ENCODE measurements around the gene TMEM214. TPM values are rescaled to one million over a fixed set of nuclear protein-coding genes. Genes with fewer than 3 reads are reported as not detected.

TMEM214 gene
- total RNA-seq, 1 donor from 2014 or later, result 68.0 TPM

- TF ChIP-seq CTCF (IDR thresholded peaks at IDR 0.05), result no peak
- Histone ChIP-seq H3K9me3 (no peaks in the 10 kb centered on the region), H3K27me3 (no peaks in the 10 kb centered on the region), H3K4me3 (no peak overlapping the region), H3K36me3 (peaks cover 40% of the 10 kb centered on the region), H3K27ac (no peak overlapping the region), H3K4me1 (no peaks in the 10 kb centered on the region)
- DNase-seq, result no peak
- intact Hi-C loops (cut with DNase I), result no loop called here
- no peak for ATAC-seq
Measured at GRCh38 chr2:27027211-27027651, 5.5 kb upstream of the TMEM214 start.

- H3K27me3 ChIP-seq, result no peaks in the 10 kb centered on the region
- peaks cover 24% of the 10 kb centered on the region for H3K36me3 ChIP-seq
- no peak for ATAC-seq
- no peak overlapping the region for H3K4me3 ChIP-seq
- H3K9me3 ChIP-seq, result no peaks in the 10 kb centered on the region
- peaks cover 8% of the 10 kb centered on the region for H3K4me1 ChIP-seq
- TF ChIP-seq CTCF (IDR thresholded peaks at IDR 0.05), result no peak
- no peak for DNase-seq
- H3K27ac ChIP-seq, result no peak overlapping the region
- intact Hi-C loops (cut with DNase I), result no loop called here
Measured at GRCh38 chr2:27029051-27029450, 3.7 kb upstream of the TMEM214 start.

GRCh38 chr2:27033253-27033852, 588 bp downstream of the TMEM214 start:
- peak; percentile 1 for ATAC-seq
- no peaks in the 10 kb centered on the region for H3K9me3 ChIP-seq
- H3K36me3 ChIP-seq, result peaks cover 33% of the 10 kb centered on the region
- no peak for DNase-seq
- intact Hi-C loops (cut with DNase I), result no loop called here
- H3K4me3 ChIP-seq, result peak overlapping the region; percentile 99
- no peaks in the 10 kb centered on the region for H3K27me3 ChIP-seq
- TF ChIP-seq CTCF (IDR thresholded peaks at IDR 0.05), result no peak
- peaks cover 16% of the 10 kb centered on the region for H3K4me1 ChIP-seq
- H3K27ac ChIP-seq, result peak overlapping the region; percentile 91

GRCh38 chr2:27038012-27038411, 5.2 kb downstream of the TMEM214 start:
- no peak for TF ChIP-seq CTCF (IDR thresholded peaks at IDR 0.05)
- Histone ChIP-seq H3K4me1 (peaks cover 16% of the 10 kb centered on the region), H3K9me3 (no peaks in the 10 kb centered on the region), H3K4me3 (no peak overlapping the region), H3K27me3 (no peaks in the 10 kb centered on the region), H3K36me3 (peaks cover 65% of the 10 kb centered on the region), H3K27ac (no peak overlapping the region)
- DNase-seq (no peak), ATAC-seq (no peak)
- intact Hi-C loops (cut with DNase I), result no loop called here

- Histone ChIP-seq H3K27ac (no peak overlapping the region), H3K9me3 (no peaks in the 10 kb centered on the region), H3K27me3 (no peaks in the 10 kb centered on the region), H3K4me1 (peaks cover 11% of the 10 kb centered on the region), H3K36me3 (peaks cover 65% of the 10 kb centered on the region), H3K4me3 (no peak overlapping the region)
- intact Hi-C loops (cut with DNase I), result no loop called here
- ATAC-seq, result no peak
- no peak for TF ChIP-seq CTCF (IDR thresholded peaks at IDR 0.05)
- DNase-seq, result no peak
Measured at GRCh38 chr2:27038631-27039339, 6.0 kb downstream of the TMEM214 start.

Data from upper lobe of right lung (tissue), 1 donor.